GM18951 (cell line): ENCODE data around the gene SPPL2C.

Source experiments
- POLR2A ChIP-seq: IDR thresholded peaks from 4 replicates; pipeline ENCODE4 v1.6.1; 2011; ENCODE audit warnings: mild to moderate bottlenecking; ENCODE audit not compliant: insufficient read length, insufficient read depth; ENCODE audit errors: extremely low read depth
- in situ Hi-C: fragments of 300-500 bp; cut with MboI; formaldehyde crosslinking; loops from one replicate; pipeline ENCODE4 v1.12.0; 2022; ENCODE audit warnings: low sequenced_read_pairs, mixed read lengths, inconsistent platforms; ENCODE audit not compliant: unreplicated experiment

SPPL2C gene

GRCh38 chr17:45863857-45864654 lies 19.4 kb downstream of the SPPL2C start:
- in situ Hi-C loops, result no loop called here
- TF ChIP-seq POLR2A, result no peak

- in situ Hi-C loops, result no loop called here
- TF ChIP-seq POLR2A, result no peak
Measured at GRCh38 chr17:45867171-45867570, 22.5 kb downstream of the SPPL2C start.

- TF ChIP-seq POLR2A, result no peak
- in situ Hi-C loops, result no loop called here
Measured at GRCh38 chr17:45867702-45868101, 23.0 kb downstream of the SPPL2C start.

- in situ Hi-C loops, result no loop called here
- TF ChIP-seq POLR2A, result no peak
Measured at GRCh38 chr17:45868276-45868675, 23.6 kb downstream of the SPPL2C start.

- no peak for TF ChIP-seq POLR2A
- in situ Hi-C loops, result no loop called here
Measured at GRCh38 chr17:45869676-45870341, 25.1 kb downstream of the SPPL2C start.

GRCh38 chr17:45870342-45870974 lies 25.8 kb downstream of the SPPL2C start:
- no peak for TF ChIP-seq POLR2A
- in situ Hi-C loops, result no loop called here

DNA sequence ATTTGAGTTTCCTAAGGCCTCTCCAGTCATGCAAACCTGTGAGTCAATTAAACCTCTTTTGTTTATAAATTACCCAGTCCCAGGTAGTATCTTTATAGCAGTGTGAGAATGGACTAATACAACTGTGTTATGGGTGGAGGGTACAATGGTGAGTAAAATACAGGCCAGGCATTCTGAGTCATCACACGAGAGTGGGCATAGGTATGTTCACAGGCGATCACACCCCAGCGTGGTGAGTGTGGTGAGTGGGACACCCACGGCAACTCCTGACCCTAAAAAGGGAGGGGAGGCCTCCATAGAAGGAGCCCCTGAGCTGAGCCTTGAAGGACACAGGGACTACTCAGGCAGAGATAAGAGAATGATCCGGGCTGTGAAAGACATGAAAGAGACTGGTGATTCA lies 27.0 kb downstream of the SPPL2C start:
- no peak for TF ChIP-seq POLR2A
- in situ Hi-C loops, result no loop called here

DNA sequence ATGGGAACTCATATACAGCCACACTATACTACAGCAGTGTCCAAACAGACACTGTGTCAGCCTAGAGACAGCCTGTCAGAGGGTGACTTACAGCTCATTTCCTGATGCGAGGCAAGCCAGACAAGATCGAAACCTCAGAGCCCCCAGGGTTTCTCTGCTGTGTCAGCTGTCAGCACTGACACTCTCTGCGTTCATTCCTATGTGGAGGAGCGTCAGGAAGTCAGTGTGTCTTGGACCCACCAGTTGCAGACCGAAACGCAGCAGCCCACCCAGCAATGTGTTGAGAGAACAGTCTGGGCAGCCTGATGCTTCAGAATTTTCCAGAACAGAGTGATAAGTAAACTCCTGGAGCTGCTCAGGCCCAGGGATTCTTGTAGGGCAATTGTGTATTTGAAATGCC lies 29.0 kb downstream of the SPPL2C start:
- in situ Hi-C loops, result no loop called here
- no peak for TF ChIP-seq POLR2A

GRCh38 chr17:45874151-45874550 lies 29.5 kb downstream of the SPPL2C start:
- TF ChIP-seq POLR2A, result no peak
- in situ Hi-C loops, result no loop called here

DNA sequence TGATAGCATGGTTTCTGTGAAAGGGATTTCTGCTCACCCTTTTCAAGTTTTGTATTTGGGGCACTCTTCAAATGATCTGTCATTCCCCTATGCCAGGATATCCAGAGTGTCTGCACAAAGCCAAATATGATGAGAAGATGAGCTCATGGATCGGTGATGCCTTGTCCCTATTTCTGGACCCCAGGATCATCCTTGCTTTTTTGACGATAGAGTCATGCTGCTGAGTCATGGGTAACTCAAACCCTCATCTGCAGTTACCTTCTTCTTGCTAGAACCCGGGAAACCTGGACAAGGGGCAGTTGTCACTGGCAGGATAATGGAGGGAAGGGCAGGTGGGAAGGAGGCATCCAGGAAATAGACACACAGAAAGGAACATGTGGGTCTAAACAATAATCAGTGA lies 31.9 kb downstream of the SPPL2C start:
- in situ Hi-C loops, result no loop called here
- no peak for TF ChIP-seq POLR2A

DNA sequence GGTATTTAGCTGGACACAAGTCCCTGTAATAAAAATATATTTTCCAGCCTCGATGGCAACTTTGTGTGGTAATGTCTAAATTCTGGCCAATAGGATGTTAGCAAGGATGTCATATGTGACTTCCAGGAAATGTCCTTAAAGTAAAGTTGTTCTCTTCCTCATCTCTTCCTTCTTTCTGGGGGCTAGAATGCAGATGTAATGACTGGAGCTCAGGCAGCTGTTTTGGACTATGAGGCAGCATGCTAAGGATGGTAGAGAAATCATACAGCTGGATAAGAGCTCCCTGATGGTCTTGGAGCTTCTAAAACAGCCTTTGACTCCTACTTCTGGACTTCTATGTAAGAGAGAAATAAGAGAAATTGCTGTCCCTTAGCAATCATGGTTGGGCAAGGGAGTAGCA lies 32.8 kb downstream of the SPPL2C start:
- no peak for TF ChIP-seq POLR2A
- in situ Hi-C loops, result no loop called here

DNA sequence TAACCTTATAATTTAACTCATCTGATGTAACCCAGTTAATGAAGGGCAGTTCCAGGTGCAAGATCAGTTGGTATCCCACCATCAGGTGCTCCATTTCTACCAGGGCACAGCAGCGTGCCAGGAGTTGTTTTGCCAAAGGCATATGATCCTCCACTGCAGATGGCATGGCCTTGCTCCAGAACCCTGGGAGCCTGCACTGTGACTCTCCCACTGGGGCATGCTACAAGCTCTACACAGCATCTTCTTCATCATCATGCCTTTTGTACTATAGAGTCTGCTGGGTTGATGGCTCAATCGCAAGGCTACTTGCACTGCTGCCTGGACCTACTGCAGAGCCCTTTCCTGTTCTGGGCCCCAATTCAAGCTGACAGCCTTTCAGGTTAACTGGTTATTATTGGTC lies 38.4 kb downstream of the SPPL2C start:
- in situ Hi-C loops, result no loop called here
- TF ChIP-seq POLR2A, result no peak

DNA sequence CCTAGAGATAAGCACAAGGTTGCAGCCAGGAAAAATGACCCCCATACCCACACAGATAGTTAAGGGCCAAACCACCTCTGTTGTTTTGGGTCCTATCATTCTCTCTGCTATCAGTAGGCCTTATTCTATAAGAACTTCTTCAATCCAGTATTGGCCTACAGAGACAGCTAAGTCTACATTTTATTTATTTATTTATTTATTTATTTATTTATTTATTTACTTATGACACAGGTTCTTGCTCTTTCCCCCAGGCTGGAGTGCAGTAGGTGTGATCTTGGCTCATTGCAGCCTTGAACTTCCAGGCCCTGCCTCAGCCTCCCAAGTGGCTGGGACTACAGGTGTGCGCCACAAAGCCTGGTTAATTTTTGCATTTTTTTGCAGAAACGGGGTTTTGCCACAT lies 42.2 kb downstream of the SPPL2C start:
- TF ChIP-seq POLR2A, result no peak
- in situ Hi-C loops, result no loop called here

DNA sequence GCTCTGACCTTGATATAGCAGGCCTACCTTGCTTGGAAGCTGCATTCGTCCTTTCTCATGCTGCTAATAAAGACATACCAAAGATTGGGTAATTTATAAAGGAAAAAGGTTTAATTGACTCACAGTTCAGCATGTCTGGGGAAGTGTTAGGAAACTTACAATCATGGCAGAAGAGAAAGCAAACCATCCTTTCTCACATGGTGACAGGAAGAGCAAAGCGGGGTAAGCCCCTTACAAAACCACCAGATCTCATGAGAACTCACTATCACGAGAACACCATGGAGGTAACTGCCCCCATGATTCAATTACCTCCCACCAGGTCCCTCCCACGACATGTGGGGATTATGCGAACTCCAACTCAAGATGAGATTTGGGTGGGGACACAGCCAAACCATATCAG lies 43.7 kb downstream of the SPPL2C start:
- no peak for TF ChIP-seq POLR2A
- in situ Hi-C loops, result no loop called here
